ENCODE measurements around the gene TBL1X. TPM values are rescaled to one million over a fixed set of nuclear protein-coding genes. Genes with fewer than 3 reads are reported as not detected.
A peak's percentile ranks its signal among the peaks of the same experiment; 100 is the strongest.

Gene TBL1X
- total RNA-seq, 1 experiment from 2014 or later: 15.0 TPM

- Mint-ChIP-seq H3K9me3 (ENCODE audit: unreplicated experiment) (no peaks in the 10 kb centered on the region), H3K4me1 (ENCODE audit: insufficient read depth, unreplicated experiment) (no peaks in the 10 kb centered on the region), H3K27me3 (ENCODE audit: insufficient read depth, unreplicated experiment) (no peaks in the 10 kb centered on the region), H3K27ac (ENCODE audit: low read depth, unreplicated experiment) (no peak overlapping the region), H3K36me3 (ENCODE audit: insufficient read depth, unreplicated experiment) (no peaks in the 10 kb centered on the region), H3K4me3 (ENCODE audit: unreplicated experiment) (no peak overlapping the region)
- no peak for DNase-seq (ENCODE audit: unreplicated experiment)
- POLR2A ChIA-PET: no interaction called here
- intact Hi-C loops (cut with micrococcal nuclease): no loop called here
- CTCF ChIA-PET: no interaction called here
- TF ChIP-seq CTCF (IDR thresholded peaks at IDR 0.05; ENCODE audit: unreplicated experiment): no peak
- BruUV-seq (replicated peaks): no TSS peak
These were observed 273.3 kb downstream of the TBL1X start for GRCh38 chrX:9738151-9738550.

DNA sequence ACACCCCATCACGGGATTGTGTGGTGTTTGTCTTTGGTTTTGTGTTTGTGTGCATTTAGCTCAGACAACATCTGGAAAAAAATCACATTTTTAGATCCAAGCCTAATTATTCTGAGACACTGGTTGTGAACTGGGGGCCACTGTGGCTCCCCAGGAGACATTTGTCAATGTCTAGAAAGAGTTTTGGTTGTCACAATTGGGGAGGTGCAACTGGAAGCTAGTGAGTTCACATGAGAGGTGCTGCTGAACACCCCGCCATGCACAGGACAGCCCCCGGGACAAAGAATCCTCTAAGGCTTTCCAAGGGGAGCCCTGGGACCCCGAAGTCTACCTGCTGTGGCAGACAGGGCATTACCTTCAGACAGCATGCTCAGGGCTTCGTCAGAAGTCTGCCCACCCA, 274.3 kb downstream of the TBL1X start:
- no peak for DNase-seq (ENCODE audit: unreplicated experiment)
- no peaks in the 10 kb centered on the region for H3K9me3 Mint-ChIP-seq (ENCODE audit: unreplicated experiment)
- H3K36me3 Mint-ChIP-seq (ENCODE audit: insufficient read depth, unreplicated experiment): no peaks in the 10 kb centered on the region
- BruUV-seq (replicated peaks): no TSS peak
- H3K27me3 Mint-ChIP-seq (ENCODE audit: insufficient read depth, unreplicated experiment): no peaks in the 10 kb centered on the region
- H3K27ac Mint-ChIP-seq (ENCODE audit: low read depth, unreplicated experiment): no peak overlapping the region
- ChIA-PET CTCF (no interaction called here), POLR2A (no interaction called here)
- intact Hi-C loops (cut with micrococcal nuclease): no loop called here
- H3K4me3 Mint-ChIP-seq (ENCODE audit: unreplicated experiment): no peak overlapping the region
- no peak for TF ChIP-seq CTCF (IDR thresholded peaks at IDR 0.05; ENCODE audit: unreplicated experiment)
- H3K4me1 Mint-ChIP-seq (ENCODE audit: insufficient read depth, unreplicated experiment): no peaks in the 10 kb centered on the region

DNA sequence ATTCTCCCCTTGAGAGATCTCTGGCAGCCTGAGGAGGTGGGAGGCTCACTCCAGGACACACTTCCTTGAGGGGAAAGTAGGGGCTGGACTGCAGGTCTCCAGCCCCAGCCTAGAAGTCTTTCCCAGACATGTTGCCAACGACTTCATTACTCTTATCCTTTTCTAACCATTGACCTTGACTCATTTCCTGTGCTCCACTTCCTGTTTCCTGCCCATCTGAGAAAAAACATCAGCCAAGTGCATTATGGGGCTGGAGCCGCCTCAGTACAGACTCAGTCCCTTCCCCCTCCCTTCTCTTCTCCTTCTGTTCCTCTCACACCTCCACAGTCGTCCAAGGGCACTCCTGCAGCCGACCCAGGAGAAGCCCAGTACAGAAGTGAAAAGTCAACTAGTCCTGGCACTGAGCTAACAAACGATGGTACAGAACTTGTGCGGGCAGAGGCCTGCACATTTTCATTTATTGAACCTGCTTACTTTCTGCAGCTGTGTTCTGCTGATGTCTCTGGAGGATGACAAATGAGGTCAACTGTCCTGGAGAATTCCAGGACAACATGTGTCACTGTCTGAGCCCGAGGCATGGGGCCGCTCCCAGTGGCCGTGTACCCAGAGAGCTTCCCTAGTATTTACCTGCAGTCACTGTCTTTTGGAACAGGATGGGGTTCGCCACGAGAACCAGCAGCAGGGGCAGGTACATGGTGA, 280.7 kb downstream of the TBL1X start:
- intact Hi-C loops (cut with micrococcal nuclease): no loop called here
- no TSS peak for BruUV-seq (replicated peaks)
- no peak overlapping the region for H3K4me3 Mint-ChIP-seq (ENCODE audit: unreplicated experiment)
- no peaks in the 10 kb centered on the region for H3K36me3 Mint-ChIP-seq (ENCODE audit: insufficient read depth, unreplicated experiment)
- CTCF ChIA-PET: interaction anchor here (0.6 to 0.9 kb wide), 3 partner anchors 24 to 913 kb away, joined by 3 read pairs; no protein-coding TSS in a partner anchor
- peak overlapping the region; percentile 61 for H3K27ac Mint-ChIP-seq (ENCODE audit: low read depth, unreplicated experiment)
- POLR2A ChIA-PET: interaction anchor here (0.5 kb wide), 1 partner anchor 441 kb away, joined by 5 read pairs; no protein-coding TSS in a partner anchor
- no peaks in the 10 kb centered on the region for H3K27me3 Mint-ChIP-seq (ENCODE audit: insufficient read depth, unreplicated experiment)
- peaks cover 12% of the 10 kb centered on the region for H3K4me1 Mint-ChIP-seq (ENCODE audit: insufficient read depth, unreplicated experiment)
- no peak for DNase-seq (ENCODE audit: unreplicated experiment)
- no peak for TF ChIP-seq CTCF (IDR thresholded peaks at IDR 0.05; ENCODE audit: unreplicated experiment)
- H3K9me3 Mint-ChIP-seq (ENCODE audit: unreplicated experiment): peaks cover 8% of the 10 kb centered on the region

- Mint-ChIP-seq H3K4me1 (ENCODE audit: insufficient read depth, unreplicated experiment) (peaks cover 12% of the 10 kb centered on the region), H3K4me3 (ENCODE audit: unreplicated experiment) (no peak overlapping the region), H3K9me3 (ENCODE audit: unreplicated experiment) (peaks cover 8% of the 10 kb centered on the region), H3K36me3 (ENCODE audit: insufficient read depth, unreplicated experiment) (no peaks in the 10 kb centered on the region), H3K27ac (ENCODE audit: low read depth, unreplicated experiment) (peak overlapping the region; percentile 61), H3K27me3 (ENCODE audit: insufficient read depth, unreplicated experiment) (no peaks in the 10 kb centered on the region)
- BruUV-seq (replicated peaks): no TSS peak
- DNase-seq (ENCODE audit: unreplicated experiment): peak; percentile 27
- no peak for TF ChIP-seq CTCF (IDR thresholded peaks at IDR 0.05; ENCODE audit: unreplicated experiment)
- ChIA-PET CTCF (interaction anchor here (0.5 to 0.9 kb wide), 5 partner anchors 24 to 1162 kb away, joined by 3 read pairs; no protein-coding TSS in a partner anchor), POLR2A (no interaction called here)
- intact Hi-C loops (cut with micrococcal nuclease): no loop called here
These were observed 281.5 kb downstream of the TBL1X start for GRCh38 chrX:9746148-9746888.
